Measurements from ENCODE around the gene NOTCH2. TPM values are rescaled to one million over a fixed set of nuclear protein-coding genes. Genes with fewer than 3 reads are reported as not detected.

The NOTCH2 gene
- total and polyA plus RNA-seq, 10 of the 15 experiments (the other 5 are each of a cell fraction or from before 2014, with no cell fraction given), result 0.02 to 2.0 (median 0.62) TPM; not detected in 1

GRCh38 chr1:119884711-119885110 is 184.8 kb downstream of the NOTCH2 start:
- POLR2A ChIA-PET, result no interaction called here
- TF ChIP-seq MEF2A (IDR thresholded peaks at IDR 0.05; ENCODE audit: insufficient read depth, low read depth, low read length) (no peak), FOS (IDR thresholded peaks at IDR 0.05; ENCODE audit: borderline replicate concordance, extremely low read depth, insufficient read length) (no peak), E2F8 (IDR thresholded peaks at IDR 0.05; ENCODE audit: low read depth, partially characterized antibody) (no peak), SMAD1 (IDR thresholded peaks at IDR 0.05; ENCODE audit: low read depth, partially characterized antibody) (no peak), YY1 (IDR thresholded peaks at IDR 0.05; ENCODE audit: low read depth, low read length) (no peak), TCF3 (IDR thresholded peaks at IDR 0.05; ENCODE audit: borderline replicate concordance, insufficient read depth, low read depth, low read length) (no peak), BRCA1 (IDR thresholded peaks at IDR 0.05; ENCODE audit: low read depth, low read length) (no peak), CBFB (IDR thresholded peaks at IDR 0.05; ENCODE audit: low read depth) (no peak), NR2C1 (IDR thresholded peaks at IDR 0.05) (no peak), TBL1XR1 (IDR thresholded peaks at IDR 0.05; ENCODE audit: low read depth, low read length) (no peak), NFYB (IDR thresholded peaks at IDR 0.05; ENCODE audit: insufficient read depth, low read depth, low read length) (no peak), EGR1 (IDR thresholded peaks at IDR 0.05; ENCODE audit: borderline replicate concordance in 1 of 2, low read depth in 2 of 2, low read length in 2 of 2) (no peak), ZNF24 (IDR thresholded peaks at IDR 0.05) (no peak), BACH1 (IDR thresholded peaks at IDR 0.05; ENCODE audit: borderline replicate concordance) (no peak), TCF12 (IDR thresholded peaks at IDR 0.05; ENCODE audit: low read depth, low read length) (no peak)
- Histone ChIP-seq H4K20me1 (ENCODE audit: control insufficient read depth, insufficient read depth) (no peaks in the 10 kb centered on the region), H2AFZ (ENCODE audit: control insufficient read depth, low read depth, low read length) (no peak overlapping the region), H3K36me3 (ENCODE audit: control insufficient read depth in 2 of 2, insufficient read depth in 2 of 2, low read length in 1 of 2) (no peaks in the 10 kb centered on the region), H3K4me3 (no peak overlapping the region), H3K9ac (ENCODE audit: control insufficient read depth, insufficient read depth, low read length) (no peak overlapping the region), H3K4me2 (ENCODE audit: control insufficient read depth, insufficient read depth) (no peak overlapping the region), H3K9me3 (replicated peaks; ENCODE audit: control insufficient read depth, insufficient read depth, low read length) (no peaks in the 10 kb centered on the region; the same call in 2 of the 3 replicates), H3K79me2 (ENCODE audit: control insufficient read depth, insufficient read depth, low read length) (no peaks in the 10 kb centered on the region), H3K27me3 (replicated peaks in 1 of 2; ENCODE audit: control insufficient read depth in 2 of 2, insufficient read depth in 2 of 2, low read length in 1 of 2) (peaks cover 0 to 3% of the 10 kb centered on the region in 2 experiments; a peak in 3 of 4 replicates), H3K27ac (ENCODE audit: control insufficient read depth, insufficient read depth) (no peak overlapping the region), H3K4me1 (ENCODE audit: control insufficient read depth, insufficient read depth, low read length) (no peaks in the 10 kb centered on the region)
- SMC1A ChIA-PET (ENCODE audit: uncharacterized antibody, unreplicated experiment), result no interaction called here
- in situ Hi-C loops (cut with MboI), result no loop called here
- RAD21 ChIA-PET (ENCODE audit: unreplicated experiment), result no interaction called here
- FAIRE-seq (no peak), DNase-seq (ENCODE audit: low read depth, low spot score) (no peak), ATAC-seq (no peak)
- CTCF ChIA-PET, result interaction anchor here (1.1 to 2.7 kb wide), 2 partner anchors 14 to 64 kb away, joined by 3 to 13 read pairs; no protein-coding TSS in a partner anchor
- no TSS peak for BruUV-seq (replicated peaks)
- intact Hi-C loops (cut with micrococcal nuclease; ENCODE audit: unreplicated experiment), result loop anchor here (5.0 kb wide), 1 partner anchor 83 kb away; no protein-coding TSS in a partner anchor
- 17% methylated on average over 2 of the region's 2 CpGs for WGBS (ENCODE audit: insufficient coverage, insufficient replicate concordance, low lambda C conversion rate, missing lambda C conversion rate)

All from GM12878 (cell line).